Caco-2 (cell line): ENCODE measurements around the gene STEAP1B. TPM values are rescaled to one million over a fixed set of nuclear protein-coding genes. Genes with fewer than 3 reads are reported as not detected.

Experiments
- BruUV-seq: library from RNA; stranded (reverse); fragments of 400-500 nt; replicated peaks from 2 replicates; lab custom pipeline; 2021; lab: Mats Ljungman, UMichigan
- CTCF ChIA-PET: fragments of 300-600 bp; sonication (Branson Sonifier 250); formaldehyde crosslinking; loops from one replicate; lab custom pipeline; 2022; ENCODE audit warnings: antibody characterized with exemption; lab: Charles Lee
- POLR2A ChIA-PET: fragments of 300-600 bp; sonication (Branson Sonifier 250); formaldehyde crosslinking; loops from one replicate; lab custom pipeline; 2022; ENCODE audit warnings: antibody characterized with exemption; lab: Charles Lee
- DNase-seq, 2 experiments: peaks; one replicate each; pipeline versions ENCODE4 v3.0.0 to v3.0.0-alpha.2; 2020 to 2022
- H3K27me3 ChIP-seq: replicated peaks from 2 replicates; pipeline ENCODE4 v1.6.0; 2011; ENCODE audit warnings: low read length; ENCODE audit not compliant: control insufficient read depth, insufficient read depth
- H3K36me3 ChIP-seq: 2 replicates; pipeline ENCODE4 v1.5.1; 2011; ENCODE audit warnings: low read length; ENCODE audit not compliant: control insufficient read depth, insufficient read depth
- H3K4me1 ChIP-seq: fragments of 250-450 bp; sonication (Bioruptor Pico); 2 replicates; pipeline ENCODE4 v1.5.1; 2020; ENCODE audit warnings: mild to moderate bottlenecking
- H3K4me3 ChIP-seq: 2 replicates; pipeline ENCODE4 v1.5.1; 2011; ENCODE audit warnings: low read depth, mild to moderate bottlenecking, control low read depth, low read length
- H3K9me3 ChIP-seq: fragments of 250-450 bp; sonication (Bioruptor Pico); 2 replicates; pipeline ENCODE4 v1.5.1; 2020; ENCODE audit warnings: mild to moderate bottlenecking, moderate library complexity
- H3K27ac Mint-ChIP-seq: one replicate; pipeline ENCODE4 v1.8.0; 2022; ENCODE audit warnings: mixed read lengths; ENCODE audit not compliant: unreplicated experiment
- H3K27me3 Mint-ChIP-seq: one replicate; pipeline ENCODE4 v1.8.0; 2022; ENCODE audit warnings: mixed read lengths; ENCODE audit not compliant: insufficient read depth, unreplicated experiment
- H3K36me3 Mint-ChIP-seq: one replicate; pipeline ENCODE4 v1.8.0; 2022; ENCODE audit warnings: mild to moderate bottlenecking, mixed read lengths; ENCODE audit not compliant: insufficient read depth, unreplicated experiment
- H3K4me1 Mint-ChIP-seq: one replicate; pipeline ENCODE4 v1.8.0; 2022; ENCODE audit warnings: low read depth, mixed read lengths; ENCODE audit not compliant: unreplicated experiment
- H3K4me3 Mint-ChIP-seq: one replicate; pipeline ENCODE4 v1.8.0; 2022; ENCODE audit warnings: mild to moderate bottlenecking, moderate library complexity, mixed read lengths; ENCODE audit not compliant: unreplicated experiment
- H3K9me3 Mint-ChIP-seq: one replicate; pipeline ENCODE4 v1.8.0; 2022; ENCODE audit warnings: mixed read lengths; ENCODE audit not compliant: unreplicated experiment
- CTCF ChIP-seq, 2 experiments: fragments of 200-600 bp in 1 of 2; IDR thresholded peaks; 1 replicate in 1 of 2; 2 replicates in 1 of 2; pipeline versions ENCODE4 v1.5.1 to v1.8.0; 2011 to 2022; ENCODE audit warnings: antibody characterized with exemption in 1 of 2, control low read depth in 1 of 2, inconsistent platforms in 1 of 2, low read depth in 1 of 2, low read length in 1 of 2, mild to moderate bottlenecking in 1 of 2, moderate library complexity in 1 of 2; ENCODE audit not compliant: insufficient read depth in 1 of 2, severe bottlenecking in 1 of 2, unreplicated experiment in 1 of 2
- intact Hi-C: fragments of 100-400 bp; cut with micrococcal nuclease; formaldehyde crosslinking; loops from one replicate; pipeline ENCODE4 v1.10.0; 2022; ENCODE audit not compliant: unreplicated experiment
- total RNA-seq: library from RNA; stranded (reverse); gene quantifications from 2 replicates; pipeline ENCODE4 v1.2.3, GENCODE V29; 2022

Gene STEAP1B
- total RNA-seq, 1 experiment from 2014 or later: 1.7 TPM

- H3K27ac Mint-ChIP-seq: no peak overlapping the region
- peaks cover 23% of the 10 kb centered on the region for H3K4me1 Mint-ChIP-seq
- intact Hi-C loops: loop anchor here (2.0 kb wide), 1 partner anchor 35 kb away; no protein-coding TSS in a partner anchor
- no peaks in the 10 kb centered on the region for H3K9me3 Mint-ChIP-seq
- H3K36me3 Mint-ChIP-seq: no peaks in the 10 kb centered on the region
- Histone ChIP-seq H3K4me1 (peaks cover 16% of the 10 kb centered on the region), H3K9me3 (no peaks in the 10 kb centered on the region), H3K36me3 (no peaks in the 10 kb centered on the region), H3K4me3 (no peak overlapping the region), H3K27me3 (no peaks in the 10 kb centered on the region)
- ChIA-PET POLR2A (no interaction called here), CTCF (no interaction called here)
- no peak for TF ChIP-seq CTCF (IDR thresholded peaks at IDR 0.05; ENCODE audit: insufficient read depth in 1 of 2, low read depth in 1 of 2, low read length in 1 of 2, severe bottlenecking in 1 of 2, unreplicated experiment in 1 of 2)
- H3K4me3 Mint-ChIP-seq: peak overlapping the region; percentile 13
- DNase-seq: peak in 1 of 2 experiments; percentile 9
- H3K27me3 Mint-ChIP-seq: no peaks in the 10 kb centered on the region
- BruUV-seq: no TSS peak
These were observed 105.9 kb downstream of the STEAP1B start for GRCh38 chr7:22393913-22394729.

- no peaks in the 10 kb centered on the region for H3K9me3 Mint-ChIP-seq
- no peaks in the 10 kb centered on the region for H3K9me3 ChIP-seq
- H3K27me3 ChIP-seq: no peaks in the 10 kb centered on the region
- ChIA-PET POLR2A (no interaction called here), CTCF (no interaction called here)
- peaks cover 16% of the 10 kb centered on the region for H3K4me1 ChIP-seq
- H3K4me1 Mint-ChIP-seq: peaks cover 23% of the 10 kb centered on the region
- no TSS peak for BruUV-seq
- no peak for DNase-seq
- no peaks in the 10 kb centered on the region for H3K36me3 Mint-ChIP-seq
- no peak overlapping the region for H3K4me3 ChIP-seq
- H3K27ac Mint-ChIP-seq: no peak overlapping the region
- no peaks in the 10 kb centered on the region for H3K27me3 Mint-ChIP-seq
- TF ChIP-seq CTCF (IDR thresholded peaks at IDR 0.05; ENCODE audit: insufficient read depth in 1 of 2, low read depth in 1 of 2, low read length in 1 of 2, severe bottlenecking in 1 of 2, unreplicated experiment in 1 of 2): no peak
- no peak overlapping the region for H3K4me3 Mint-ChIP-seq
- intact Hi-C loops: no loop called here
- H3K36me3 ChIP-seq: no peaks in the 10 kb centered on the region
These were observed 109.5 kb downstream of the STEAP1B start for GRCh38 chr7:22390516-22390915.

- CTCF ChIA-PET: no interaction called here
These were observed 110.1 kb downstream of the STEAP1B start for GRCh38 chr7:22389892-22390291.

More at GRCh38 chr7:22389892-22390291, 110.1 kb downstream of the STEAP1B start:
- intact Hi-C loops: no loop called here
- H3K4me3 Mint-ChIP-seq: no peak overlapping the region
- no peaks in the 10 kb centered on the region for H3K36me3 Mint-ChIP-seq
- Histone ChIP-seq H3K36me3 (no peaks in the 10 kb centered on the region), H3K9me3 (no peaks in the 10 kb centered on the region), H3K4me1 (peaks cover 14% of the 10 kb centered on the region), H3K27me3 (no peaks in the 10 kb centered on the region), H3K4me3 (no peak overlapping the region)
- no peak for DNase-seq
- no peak overlapping the region for H3K27ac Mint-ChIP-seq
- TF ChIP-seq CTCF (IDR thresholded peaks at IDR 0.05; ENCODE audit: insufficient read depth in 1 of 2, low read depth in 1 of 2, low read length in 1 of 2, severe bottlenecking in 1 of 2, unreplicated experiment in 1 of 2): no peak
- no peaks in the 10 kb centered on the region for H3K27me3 Mint-ChIP-seq
- H3K9me3 Mint-ChIP-seq: no peaks in the 10 kb centered on the region
- BruUV-seq: no TSS peak
- H3K4me1 Mint-ChIP-seq: peaks cover 16% of the 10 kb centered on the region
- POLR2A ChIA-PET: no interaction called here
